GM23338 (cell line): Measurements from ENCODE around the gene CYB561D1. TPM values are rescaled to one million over a fixed set of nuclear protein-coding genes. Genes with fewer than 3 reads are reported as not detected.

Source experiments
- ATAC-seq: fragments of 200-7000 bp; cut with Tn5 transposase; 3 replicates; pipeline ENCODE4 v1.9.1; 2020
- DNase-seq: peaks from one replicate; pipeline ENCODE4 v3.0.0-alpha.2; 2015; ENCODE audit warnings: low spot score
- H2AFZ ChIP-seq: fragments of 200-600 bp; sonication (generic); 2 replicates; pipeline ENCODE4 v1.8.0; 2016; ENCODE audit warnings: antibody characterized with exemption, mild to moderate bottlenecking, moderate library complexity
- H3F3A ChIP-seq: fragments of 200-600 bp; sonication (generic); replicated peaks from 2 replicates; pipeline ENCODE4 v1.8.0; 2017; ENCODE audit warnings: antibody characterized with exemption, mixed run types, low read depth
- H3K27ac ChIP-seq: fragments of 200-600 bp; sonication (generic); 2 replicates; pipeline ENCODE4 v1.6.1; 2016; ENCODE audit warnings: low read depth
- H3K27me3 ChIP-seq: fragments of 200-600 bp; sonication (generic); 2 replicates; pipeline ENCODE4 v1.8.0; 2016; ENCODE audit warnings: mild to moderate bottlenecking, mixed run types, moderate library complexity; ENCODE audit not compliant: insufficient read depth
- H3K36me3 ChIP-seq: fragments of 200-600 bp; sonication (generic); 2 replicates; pipeline ENCODE4 v1.8.0; 2016; ENCODE audit warnings: mild to moderate bottlenecking; ENCODE audit not compliant: insufficient read depth
- H3K4me1 ChIP-seq: fragments of 200-600 bp; sonication (generic); 2 replicates; pipeline ENCODE4 v1.8.0; 2016; ENCODE audit warnings: mild to moderate bottlenecking, moderate library complexity; ENCODE audit not compliant: insufficient read depth
- H3K4me2 ChIP-seq: fragments of 200-600 bp; sonication (generic); 2 replicates; pipeline ENCODE4 v1.7.1; 2017; ENCODE audit warnings: mixed run types
- H3K4me3 ChIP-seq: fragments of 200-600 bp; sonication (generic); 2 replicates; pipeline ENCODE4 v1.6.1; 2016; ENCODE audit warnings: mixed run types
- H3K79me2 ChIP-seq: fragments of 200-600 bp; sonication (generic); replicated peaks from 2 replicates; pipeline ENCODE4 v1.8.0; 2017; ENCODE audit warnings: mild to moderate bottlenecking; ENCODE audit not compliant: insufficient read depth
- H3K9me2 ChIP-seq: fragments of 200-600 bp; sonication (generic); 2 replicates; pipeline ENCODE4 v1.8.0; 2017; ENCODE audit not compliant: insufficient read depth
- H4K20me1 ChIP-seq: fragments of 200-600 bp; sonication (generic); replicated peaks from 2 replicates; pipeline ENCODE4 v1.8.0; 2017; ENCODE audit warnings: mild to moderate bottlenecking; ENCODE audit not compliant: insufficient read depth
- H3K27ac Mint-ChIP-seq: 2 replicates; pipeline ENCODE4 v1.8.0; 2020; ENCODE audit warnings: inconsistent platforms, mild to moderate bottlenecking, moderate library complexity, mixed read lengths
- H3K27me3 Mint-ChIP-seq: 3 replicates; pipeline ENCODE4 v1.8.0; 2022; ENCODE audit warnings: low read depth, mild to moderate bottlenecking, moderate library complexity, mixed read lengths, inconsistent platforms; ENCODE audit not compliant: insufficient read depth, poor library complexity
- H3K36me3 Mint-ChIP-seq: 3 replicates; pipeline ENCODE4 v1.8.0; 2021; ENCODE audit warnings: low read depth, mild to moderate bottlenecking, inconsistent platforms, moderate library complexity, mixed read lengths
- H3K4me1 Mint-ChIP-seq: 3 replicates; pipeline ENCODE4 v1.8.0; 2020; ENCODE audit warnings: mild to moderate bottlenecking, inconsistent platforms, mixed read lengths
- H3K4me3 Mint-ChIP-seq: 3 replicates; pipeline ENCODE4 v1.8.0; 2021; ENCODE audit warnings: moderate library complexity, mild to moderate bottlenecking, inconsistent platforms, mixed read lengths
- H3K9me3 Mint-ChIP-seq: 3 replicates; pipeline ENCODE4 v1.8.0; 2020; ENCODE audit warnings: moderate library complexity, mild to moderate bottlenecking, inconsistent platforms, mixed read lengths
- CREB1 ChIP-seq: fragments of 250-450 bp; sonication (Bioruptor Pico); IDR thresholded peaks from 2 replicates; pipeline ENCODE4 v1.5.0; 2020; ENCODE audit warnings: low read depth, mild to moderate bottlenecking, moderate library complexity
- CTCF ChIP-seq, 2 experiments: fragments of 200-600 bp in 1 of 2; sonication (generic) in 1 of 2; conservative IDR thresholded peaks; 2 replicates each; pipeline versions ENCODE4 v1.5.1 to v1.6.1; 2016 to 2017; ENCODE audit warnings: antibody characterized with exemption in 2 of 2, low read depth in 2 of 2, mild to moderate bottlenecking in 2 of 2, moderate library complexity in 1 of 2
- ETS1 ChIP-seq: IDR thresholded peaks from 2 replicates; pipeline ENCODE4 v1.6.1; 2016; ENCODE audit warnings: antibody characterized with exemption
- EZH2 ChIP-seq: fragments of 200-600 bp; sonication (generic); IDR thresholded peaks from one replicate; pipeline ENCODE4 v1.8.0; 2017; ENCODE audit warnings: antibody characterized with exemption, mild to moderate bottlenecking, low read depth; ENCODE audit not compliant: unreplicated experiment
- EZH2phosphoT487 ChIP-seq: fragments of 200-600 bp; sonication (generic); IDR thresholded peaks from one replicate; pipeline ENCODE4 v1.8.1; 2018; ENCODE audit warnings: antibody characterized with exemption; ENCODE audit not compliant: unreplicated experiment
- JUNB ChIP-seq: IDR thresholded peaks from one replicate; pipeline ENCODE4 v1.6.1; 2016; ENCODE audit warnings: antibody characterized with exemption; ENCODE audit not compliant: unreplicated experiment
- NANOG ChIP-seq: IDR thresholded peaks from 2 replicates; pipeline ENCODE4 v1.6.1; 2016; ENCODE audit warnings: antibody characterized with exemption, borderline replicate concordance
- POLR2AphosphoS5 ChIP-seq: IDR thresholded peaks from 2 replicates; pipeline ENCODE4 v1.6.1; 2016; ENCODE audit warnings: antibody characterized with exemption, low read depth
- REST ChIP-seq: IDR thresholded peaks from one replicate; pipeline ENCODE4 v1.6.1; 2018; ENCODE audit warnings: antibody characterized with exemption; ENCODE audit not compliant: unreplicated experiment
- STAT1 ChIP-seq: IDR thresholded peaks from one replicate; pipeline ENCODE4 v1.6.1; 2016; ENCODE audit warnings: antibody characterized with exemption; ENCODE audit not compliant: unreplicated experiment
- ZNF114 ChIP-seq: fragments of 250-450 bp; sonication (Bioruptor Pico); IDR thresholded peaks from 2 replicates; pipeline ENCODE4 v1.5.0; 2020; ENCODE audit warnings: mild to moderate bottlenecking, moderate library complexity
- ZNF331 ChIP-seq: fragments of 250-450 bp; sonication (Bioruptor Pico); IDR thresholded peaks from 2 replicates; pipeline ENCODE4 v1.5.0; 2020; ENCODE audit warnings: low read depth, mild to moderate bottlenecking, moderate library complexity
- ZNF462 ChIP-seq: fragments of 250-450 bp; sonication (Bioruptor Pico); IDR thresholded peaks from 2 replicates; pipeline ENCODE4 v1.5.0; 2020; ENCODE audit warnings: mild to moderate bottlenecking, moderate library complexity
- polyA plus RNA-seq: library from polyadenylated mRNA; unstranded; fragments of >200 nt; fragmentation: Nextera tagmentation; extraction: Ambion mirVana; gene quantifications from 2 replicates; pipeline ENCODE4 v1.2.1, GENCODE V29; 2016
- total RNA-seq: library from RNA; depleted of rRNA; stranded (reverse); fragments of >200 nt; shearing (Covaris generic); gene quantifications from 2 replicates; pipeline ENCODE4 v1.2.3, GENCODE V29; 2014

The CYB561D1 gene
- total and polyA plus RNA-seq, 2 experiments from 2014 or later: 0.95 to 2.7 TPM

GRCh38 chr1:109444346-109444745, 49.5 kb upstream of the CYB561D1 start:
- Histone ChIP-seq H3K36me3 (no peaks in the 10 kb centered on the region), H3K4me2 (no peak overlapping the region), H3K4me1 (no peaks in the 10 kb centered on the region; the same call in 1 of the 2 replicates), H3K9me2 (no peaks in the 10 kb centered on the region), H3F3A (no peaks in the 10 kb centered on the region), H4K20me1 (no peaks in the 10 kb centered on the region), H2AFZ (no peak overlapping the region), H3K79me2 (no peaks in the 10 kb centered on the region), H3K27ac (no peak overlapping the region), H3K27me3 (no peaks in the 10 kb centered on the region), H3K4me3 (no peak overlapping the region)
- Mint-ChIP-seq H3K27me3 (no peaks in the 10 kb centered on the region), H3K9me3 (no peaks in the 10 kb centered on the region), H3K36me3 (no peaks in the 10 kb centered on the region), H3K27ac (no peak overlapping the region), H3K4me3 (no peak overlapping the region), H3K4me1 (no peaks in the 10 kb centered on the region)
- no peak for TF ChIP-seq ZNF114 (CRISPR knock-in tag)
- TF ChIP-seq ZNF331 (CRISPR knock-in tag): no peak
- TF ChIP-seq STAT1: no peak
- no peak for TF ChIP-seq NANOG
- TF ChIP-seq CTCF (conservative IDR thresholded peaks at IDR 0.05; ENCODE audit: low read depth in 2 of 2): no peak
- TF ChIP-seq EZH2phosphoT487: no peak
- TF ChIP-seq ETS1: no peak
- TF ChIP-seq CREB1 (CRISPR knock-in tag): no peak
- TF ChIP-seq ZNF462 (CRISPR knock-in tag): no peak
- TF ChIP-seq POLR2AphosphoS5: no peak
- no peak for TF ChIP-seq EZH2
- no peak for TF ChIP-seq JUNB
- no peak for TF ChIP-seq REST
- DNase-seq: no peak
- ATAC-seq: no peak
